CD8-positive, alpha-beta memory T cell (primary cell): ENCODE data around the gene OPCML. TPM values are rescaled to one million over a fixed set of nuclear protein-coding genes. Genes with fewer than 3 reads are reported as not detected.
"Not testable (repeated sequence)": the region's sequence is repeated elsewhere in the genome, so short reads cannot be mapped to it uniquely, and the experiment has no call there.

Experiments used
- CTCF ChIA-PET: fragments of 350-600 bp; sonication (Branson Sonifier 250); formaldehyde crosslinking; loops from one replicate; lab custom pipeline; 2021; ENCODE audit warnings: antibody characterized with exemption; lab: Charles Lee
- POLR2A ChIA-PET: fragments of 350-600 bp; sonication (Branson Sonifier 250); formaldehyde crosslinking; loops from one replicate; lab custom pipeline; 2021; ENCODE audit warnings: antibody characterized with exemption; lab: Charles Lee
- DNase-seq, 5 donors: peaks; one replicate each; pipeline versions ENCODE4 v3.0.0 to v3.0.0-alpha.2; 2020 to 2022; ENCODE audit warnings: mixed read lengths in 1 of 5
- H3K27ac ChIP-seq: one replicate; pipeline ENCODE4 v1.7.0; 2013; ENCODE audit warnings: low read depth, mild to moderate bottlenecking, low read length, moderate library complexity
- H3K27me3 ChIP-seq: 2 replicates; pipeline ENCODE4 v1.7.0; 2013; ENCODE audit warnings: low read length, mild to moderate bottlenecking; ENCODE audit not compliant: insufficient read depth, poor library complexity, severe bottlenecking
- H3K36me3 ChIP-seq: 2 replicates; pipeline ENCODE4 v1.7.0; 2013; ENCODE audit warnings: mild to moderate bottlenecking, low read length, moderate library complexity; ENCODE audit not compliant: insufficient read depth
- H3K4me1 ChIP-seq: 2 replicates; pipeline ENCODE4 v1.7.0; 2013; ENCODE audit warnings: mild to moderate bottlenecking, low read length, moderate library complexity; ENCODE audit not compliant: insufficient read depth
- H3K4me3 ChIP-seq: 2 replicates; pipeline ENCODE4 v1.7.0; 2013; ENCODE audit warnings: mild to moderate bottlenecking, low read length
- H3K9me3 ChIP-seq: 2 replicates; pipeline ENCODE4 v1.7.0; 2013; ENCODE audit warnings: mild to moderate bottlenecking, low read length
- H3K27ac Mint-ChIP-seq, 8 donors: one replicate each; pipeline ENCODE4 v1.8.0; 2020 to 2021; ENCODE audit warnings: mixed read lengths in 8 of 8, mild to moderate bottlenecking in 6 of 8, inconsistent platforms in 3 of 8, moderate library complexity in 3 of 8
- H3K27me3 Mint-ChIP-seq, 2 donors: one replicate each; pipeline ENCODE4 v1.8.0; 2020 to 2021; ENCODE audit warnings: mixed read lengths in 2 of 2, mild to moderate bottlenecking in 1 of 2, moderate library complexity in 1 of 2
- H3K36me3 Mint-ChIP-seq, 3 donors: one replicate each; pipeline ENCODE4 v1.8.0; 2020 to 2021; ENCODE audit warnings: mixed read lengths in 3 of 3, inconsistent platforms in 1 of 3, mild to moderate bottlenecking in 1 of 3
- H3K4me1 Mint-ChIP-seq, 3 donors: one replicate each; pipeline ENCODE4 v1.8.0; 2020 to 2021; ENCODE audit warnings: mixed read lengths in 3 of 3, inconsistent platforms in 1 of 3, mild to moderate bottlenecking in 1 of 3
- H3K4me3 Mint-ChIP-seq, 7 donors: one replicate each; pipeline ENCODE4 v1.8.0; 2020 to 2021; ENCODE audit warnings: mixed read lengths in 7 of 7, mild to moderate bottlenecking in 6 of 7, moderate library complexity in 4 of 7, inconsistent platforms in 2 of 7
- H3K9me3 Mint-ChIP-seq, 5 donors: one replicate each; pipeline ENCODE4 v1.8.0; 2020 to 2022; ENCODE audit warnings: mixed read lengths in 5 of 5, mild to moderate bottlenecking in 3 of 5, moderate library complexity in 2 of 5, inconsistent platforms in 1 of 5
- polyA plus RNA-seq: library from polyadenylated mRNA; unstranded; fragments of 300-500 nt; fragmentation: Illumina TruSeq; gene quantifications from one replicate; pipeline ENCODE4 v1.2.3, GENCODE V29; 2021
- total RNA-seq, 2 experiments: library from RNA; stranded (reverse); gene quantifications; one replicate each; pipeline ENCODE4 v1.2.3, GENCODE V29; 2021

Gene OPCML
- total and polyA plus RNA-seq, 3 experiments from 2014 or later, result not detected

GRCh38 chr11:132370114-132370513 lies 1162.2 kb downstream of the OPCML start:
- DNase-seq, H3K36me3 ChIP-seq, H3K9me3 ChIP-seq, H3K4me3 Mint-ChIP-seq, H3K27me3 Mint-ChIP-seq, H3K27ac Mint-ChIP-seq, CTCF ChIA-PET, POLR2A ChIA-PET, H3K4me3 ChIP-seq, H3K36me3 Mint-ChIP-seq, H3K27me3 ChIP-seq, H3K4me1 Mint-ChIP-seq, H3K27ac ChIP-seq, H3K4me1 ChIP-seq: not testable (repeated sequence)
- peaks cover 0 to 11% (median 3%) of the 10 kb centered on the region in 5 donors for H3K9me3 Mint-ChIP-seq

- Histone ChIP-seq H3K27me3 (no peaks in the 10 kb centered on the region), H3K4me1 (no peaks in the 10 kb centered on the region), H3K4me3 (no peak overlapping the region), H3K27ac (no peak overlapping the region), H3K36me3 (no peaks in the 10 kb centered on the region), H3K9me3 (no peaks in the 10 kb centered on the region)
- ChIA-PET POLR2A (no interaction called here), CTCF (no interaction called here)
- DNase-seq, result no peak
- Mint-ChIP-seq H3K36me3 (no peaks in the 10 kb centered on the region), H3K4me1 (no peaks in the 10 kb centered on the region), H3K9me3 (peaks cover 0 to 9% (median 3%) of the 10 kb centered on the region in 5 donors), H3K27ac (no peak overlapping the region), H3K27me3 (no peaks in the 10 kb centered on the region), H3K4me3 (no peak overlapping the region)
These were observed 1165.0 kb downstream of the OPCML start for GRCh38 chr11:132367293-132367692.

- Mint-ChIP-seq H3K36me3 (no peaks in the 10 kb centered on the region), H3K27me3 (no peaks in the 10 kb centered on the region), H3K4me3 (no peak overlapping the region), H3K27ac (no peak overlapping the region), H3K9me3 (peaks cover 0 to 9% (median 3%) of the 10 kb centered on the region in 5 donors), H3K4me1 (peaks cover 1 to 3% (median 3%) of the 10 kb centered on the region in 3 donors)
- DNase-seq, result no peak
- CTCF ChIA-PET, result no interaction called here
- H3K36me3 ChIP-seq, result no peaks in the 10 kb centered on the region
- no peak overlapping the region for H3K4me3 ChIP-seq
- POLR2A ChIA-PET, result no interaction called here
- H3K4me1 ChIP-seq, result no peaks in the 10 kb centered on the region
- no peak overlapping the region for H3K27ac ChIP-seq
- H3K27me3 ChIP-seq, result no peaks in the 10 kb centered on the region
- H3K9me3 ChIP-seq, result no peaks in the 10 kb centered on the region
These were observed 1166.7 kb downstream of the OPCML start for GRCh38 chr11:132365650-132366049.
